ENCODE data around the gene MON1A. TPM values are rescaled to one million over a fixed set of nuclear protein-coding genes. Genes with fewer than 3 reads are reported as not detected.

The MON1A gene
- total RNA-seq, 1 donor from 2014 or later: 8.4 TPM

GRCh38 chr3:49873623-49874022, 56.0 kb downstream of the MON1A start:
- Histone ChIP-seq H3K27ac (replicated peaks) (no peak overlapping the region), H3K27me3 (ENCODE audit: low read depth) (peaks cover 37% of the 10 kb centered on the region), H3K36me3 (no peaks in the 10 kb centered on the region), H3K4me3 (no peak overlapping the region), H3K4me1 (peaks cover 13% of the 10 kb centered on the region), H3K9me3 (replicated peaks) (no peaks in the 10 kb centered on the region)
- DNase-seq: no peak
- no peak for TF ChIP-seq CTCF (IDR thresholded peaks at IDR 0.05; ENCODE audit: borderline replicate concordance)
- intact Hi-C loops (cut with micrococcal nuclease): no loop called here

- intact Hi-C loops (cut with micrococcal nuclease): no loop called here
- H3K27ac ChIP-seq (replicated peaks): no peak overlapping the region
- no peaks in the 10 kb centered on the region for H3K9me3 ChIP-seq (replicated peaks)
- H3K27me3 ChIP-seq (ENCODE audit: low read depth): peaks cover 45% of the 10 kb centered on the region
- H3K4me3 ChIP-seq: no peak overlapping the region
- peaks cover 13% of the 10 kb centered on the region for H3K4me1 ChIP-seq
- no peak for DNase-seq
- TF ChIP-seq CTCF (IDR thresholded peaks at IDR 0.05; ENCODE audit: borderline replicate concordance): no peak
- H3K36me3 ChIP-seq: no peaks in the 10 kb centered on the region
Observed at GRCh38 chr3:49872801-49873281, 56.8 kb downstream of the MON1A start.

- no peak overlapping the region for H3K27ac ChIP-seq (replicated peaks)
- no peak overlapping the region for H3K4me3 ChIP-seq
- no peaks in the 10 kb centered on the region for H3K36me3 ChIP-seq
- H3K4me1 ChIP-seq: peaks cover 13% of the 10 kb centered on the region
- peaks cover 56% of the 10 kb centered on the region for H3K27me3 ChIP-seq (ENCODE audit: low read depth)
- no peak for DNase-seq
- intact Hi-C loops (cut with micrococcal nuclease): no loop called here
- TF ChIP-seq CTCF (IDR thresholded peaks at IDR 0.05; ENCODE audit: borderline replicate concordance): no peak
- no peaks in the 10 kb centered on the region for H3K9me3 ChIP-seq (replicated peaks)
Observed at GRCh38 chr3:49871531-49872153, 58.0 kb downstream of the MON1A start.

GRCh38 chr3:49869525-49870126, 60.0 kb downstream of the MON1A start, which contains the start of gene CAMKV:
TSS of gene CAMKV (minus strand) at chr3:49869906. CDS start at chr3:49862388, 7,518 bp downstream.
- Histone ChIP-seq H3K4me3 (peak within 1 kb of the TSS; percentile 58), H3K27me3 (ENCODE audit: low read depth) (peaks cover 69% of the 10 kb centered on the region), H3K9me3 (replicated peaks) (no peaks in the 10 kb centered on the region), H3K36me3 (no peaks in the 10 kb centered on the region), H3K4me1 (peaks cover 13% of the 10 kb centered on the region), H3K27ac (replicated peaks) (no peak within 1 kb of the TSS)
- intact Hi-C loops (cut with micrococcal nuclease): no loop called here
- no peak for DNase-seq
- no peak for TF ChIP-seq CTCF (IDR thresholded peaks at IDR 0.05; ENCODE audit: borderline replicate concordance)

GRCh38 chr3:49868862-49869466, 60.6 kb downstream of the MON1A start:
- Histone ChIP-seq H3K27ac (replicated peaks) (no peak overlapping the region), H3K9me3 (replicated peaks) (no peaks in the 10 kb centered on the region), H3K4me3 (peak overlapping the region; percentile 58), H3K27me3 (ENCODE audit: low read depth) (peaks cover 75% of the 10 kb centered on the region), H3K4me1 (peaks cover 13% of the 10 kb centered on the region), H3K36me3 (no peaks in the 10 kb centered on the region)
- no peak for DNase-seq
- intact Hi-C loops (cut with micrococcal nuclease): no loop called here
- no peak for TF ChIP-seq CTCF (IDR thresholded peaks at IDR 0.05; ENCODE audit: borderline replicate concordance)

Data from left ventricle myocardium inferior (tissue), 1 donor.